Smooth muscle cell (in vitro differentiated cells): ENCODE results near the gene SLC15A2. TPM values are rescaled to one million over a fixed set of nuclear protein-coding genes. Genes with fewer than 3 reads are reported as not detected.

Source experiments
- DNase-seq: peaks from one replicate; lab custom pipeline; 2025; ENCODE audit not compliant: unreplicated experiment; lab: John Stamatoyannopoulos, UW
- H2AFZ ChIP-seq: fragments of 200-600 bp; sonication (generic); 2 replicates; pipeline ENCODE4 v1.6.0; 2016; ENCODE audit warnings: antibody characterized with exemption, low read depth, mild to moderate bottlenecking
- H3F3A ChIP-seq: fragments of 200-600 bp; sonication (generic); 2 replicates; pipeline ENCODE4 v1.6.0; 2017; ENCODE audit warnings: antibody characterized with exemption, low read depth
- H3K27ac ChIP-seq: fragments of 200-600 bp; sonication (generic); 2 replicates; pipeline ENCODE4 v1.5.1; 2016; ENCODE audit warnings: low read depth, mild to moderate bottlenecking
- H3K27me3 ChIP-seq: fragments of 200-600 bp; sonication (generic); 2 replicates; pipeline ENCODE4 v1.6.1; 2016; ENCODE audit warnings: low read depth, mild to moderate bottlenecking
- H3K36me3 ChIP-seq: fragments of 200-600 bp; sonication (generic); 2 replicates; pipeline ENCODE4 v1.5.1; 2016; ENCODE audit warnings: low read depth
- H3K4me1 ChIP-seq: fragments of 200-600 bp; sonication (generic); 2 replicates; pipeline ENCODE4 v1.5.1; 2016; ENCODE audit warnings: low read depth
- H3K4me2 ChIP-seq: fragments of 200-600 bp; sonication (generic); 2 replicates; pipeline ENCODE4 v1.6.0; 2016; ENCODE audit warnings: mild to moderate bottlenecking
- H3K4me3 ChIP-seq: fragments of 200-600 bp; sonication (generic); 2 replicates; pipeline ENCODE4 v1.5.1; 2016; ENCODE audit warnings: mild to moderate bottlenecking
- H3K79me2 ChIP-seq: fragments of 200-600 bp; sonication (generic); 2 replicates; pipeline ENCODE4 v1.6.0; 2016; ENCODE audit warnings: low read depth, mild to moderate bottlenecking
- H3K9ac ChIP-seq: fragments of 200-600 bp; sonication (generic); 2 replicates; pipeline ENCODE4 v1.6.0; 2016; ENCODE audit warnings: low read depth
- H3K9me3 ChIP-seq: fragments of 200-600 bp; sonication (generic); replicated peaks from 2 replicates; pipeline ENCODE4 v1.5.1; 2016; ENCODE audit warnings: low read depth
- H4K20me1 ChIP-seq: fragments of 200-600 bp; sonication (generic); 2 replicates; pipeline ENCODE4 v1.6.0; 2016; ENCODE audit warnings: low read depth
- CTCF ChIP-seq: fragments of 200-600 bp; sonication (generic); IDR thresholded peaks from 2 replicates; pipeline ENCODE4 v1.5.1; 2017; ENCODE audit warnings: borderline replicate concordance, mild to moderate bottlenecking, antibody characterized with exemption; ENCODE audit not compliant: insufficient read depth, poor library complexity, severe bottlenecking
- WGBS: methylation state at CpG from one replicate; pipeline ENCODE4 v1.1.7; 2016; ENCODE audit warnings: low lambda C conversion rate; 5-methylcytosine and 5-hydroxymethylcytosine counted together
- polyA plus RNA-seq: library from polyadenylated mRNA; unstranded; fragments of >200 nt; fragmentation: Nextera tagmentation; extraction: Ambion mirVana; gene quantifications from 2 replicates; pipeline ENCODE4 v1.2.1, GENCODE V29; 2016
- total RNA-seq: library from RNA; depleted of rRNA; stranded (reverse); fragments of >200 nt; gene quantifications from 2 replicates; pipeline ENCODE4 v1.2.3, GENCODE V29; 2014

The SLC15A2 gene
- total and polyA plus RNA-seq, 2 experiments from 2014 or later = 0.07 to 0.36 TPM

GRCh38 chr3:121951291-121951919 is 57.2 kb downstream of the SLC15A2 start:
- 0% methylated on average over 1 of the region's 1 CpG for WGBS
- no peak overlapping the region for H3K9ac ChIP-seq
- H3K27me3 ChIP-seq = no peaks in the 10 kb centered on the region
- no peak overlapping the region for H3K4me3 ChIP-seq
- no peak overlapping the region for H3K4me2 ChIP-seq
- no peaks in the 10 kb centered on the region for H3F3A ChIP-seq
- no peak overlapping the region for H2AFZ ChIP-seq
- no peak for TF ChIP-seq CTCF
- no peaks in the 10 kb centered on the region for H4K20me1 ChIP-seq
- DNase-seq = no peak
- H3K36me3 ChIP-seq = no peaks in the 10 kb centered on the region
- H3K79me2 ChIP-seq = no peaks in the 10 kb centered on the region
- no peaks in the 10 kb centered on the region for H3K9me3 ChIP-seq
- no peaks in the 10 kb centered on the region for H3K4me1 ChIP-seq
- no peak overlapping the region for H3K27ac ChIP-seq

- TF ChIP-seq CTCF = no peak
- no peaks in the 10 kb centered on the region for H3K9me3 ChIP-seq
- no peak overlapping the region for H2AFZ ChIP-seq
- H3K4me3 ChIP-seq = no peak overlapping the region
- H3K4me2 ChIP-seq = no peak overlapping the region
- H3F3A ChIP-seq = no peaks in the 10 kb centered on the region
- no peak overlapping the region for H3K9ac ChIP-seq
- H3K79me2 ChIP-seq = no peaks in the 10 kb centered on the region
- H3K36me3 ChIP-seq = no peaks in the 10 kb centered on the region
- no peaks in the 10 kb centered on the region for H4K20me1 ChIP-seq
- 86% methylated on average over 3 of the region's 3 CpGs for WGBS
- DNase-seq = no peak
- H3K4me1 ChIP-seq = no peaks in the 10 kb centered on the region
- H3K27ac ChIP-seq = no peak overlapping the region
- no peaks in the 10 kb centered on the region for H3K27me3 ChIP-seq
These were observed 62.2 kb downstream of the SLC15A2 start for GRCh38 chr3:121956363-121956762.

- H3K9ac ChIP-seq = no peak overlapping the region
- H3K79me2 ChIP-seq = no peaks in the 10 kb centered on the region
- no peaks in the 10 kb centered on the region for H3K4me1 ChIP-seq
- no peak for DNase-seq
- TF ChIP-seq CTCF = no peak
- H3K36me3 ChIP-seq = no peaks in the 10 kb centered on the region
- no peaks in the 10 kb centered on the region for H3K9me3 ChIP-seq
- no peaks in the 10 kb centered on the region for H3F3A ChIP-seq
- H2AFZ ChIP-seq = no peak overlapping the region
- no peak overlapping the region for H3K4me2 ChIP-seq
- WGBS = 100% methylated on average over 2 of the region's 2 CpGs
- no peaks in the 10 kb centered on the region for H3K27me3 ChIP-seq
- no peaks in the 10 kb centered on the region for H4K20me1 ChIP-seq
- no peak overlapping the region for H3K27ac ChIP-seq
- H3K4me3 ChIP-seq = no peak overlapping the region
These were observed 63.6 kb downstream of the SLC15A2 start for GRCh38 chr3:121957674-121958415.
